Mesenchymal stem cell (in vitro differentiated cells and primary cell): Measurements from ENCODE around the gene PSEN1.

Experiments used
- DNase-seq: peaks from one replicate; pipeline ENCODE4 v3.0.0-alpha.2; 2013
- H2AFZ ChIP-seq: one replicate; pipeline ENCODE4 v1.6.1; 2013; ENCODE audit warnings: low read depth, mild to moderate bottlenecking, control low read depth, inconsistent platforms, low read length, moderate library complexity
- H2AK5ac ChIP-seq: 2 replicates; pipeline ENCODE4 v1.6.1; 2013; ENCODE audit warnings: low read length, moderate library complexity, mild to moderate bottlenecking, inconsistent platforms; ENCODE audit not compliant: severe bottlenecking
- H2BK120ac ChIP-seq: one replicate; pipeline ENCODE4 v1.6.1; 2013; ENCODE audit warnings: low read depth, mild to moderate bottlenecking, inconsistent platforms, low read length, moderate library complexity
- H2BK12ac ChIP-seq, 2 experiments: one replicate each; pipeline ENCODE4 v1.6.1; 2013; ENCODE audit warnings: inconsistent platforms in 2 of 2, low read length in 2 of 2, mild to moderate bottlenecking in 2 of 2, moderate library complexity in 2 of 2, control low read depth in 1 of 2
- H2BK15ac ChIP-seq: one replicate; pipeline ENCODE4 v1.6.1; 2013; ENCODE audit warnings: mild to moderate bottlenecking, low read depth, inconsistent platforms; ENCODE audit not compliant: poor library complexity, severe bottlenecking
- H2BK5ac ChIP-seq: 2 replicates; pipeline ENCODE4 v1.6.1; 2013; ENCODE audit warnings: low read depth, mild to moderate bottlenecking, low read length, control low read depth, inconsistent platforms; ENCODE audit not compliant: poor library complexity, severe bottlenecking
- H3K14ac ChIP-seq, 2 experiments: one replicate each; pipeline ENCODE4 v1.6.1; 2013; ENCODE audit warnings: inconsistent platforms in 2 of 2, low read length in 2 of 2, control low read depth in 1 of 2, mild to moderate bottlenecking in 1 of 2, moderate library complexity in 1 of 2
- H3K18ac ChIP-seq, 2 experiments: one replicate each; pipeline ENCODE4 v1.6.1; 2013; ENCODE audit warnings: inconsistent platforms in 2 of 2, low read length in 2 of 2, control low read depth in 1 of 2, low read depth in 1 of 2, mild to moderate bottlenecking in 1 of 2
- H3K23ac ChIP-seq, 2 experiments: one replicate each; pipeline ENCODE4 v1.6.1; 2013; ENCODE audit warnings: inconsistent platforms in 2 of 2, low read length in 2 of 2, mild to moderate bottlenecking in 2 of 2, moderate library complexity in 2 of 2, control low read depth in 1 of 2
- H3K27ac ChIP-seq: 2 replicates; pipeline ENCODE4 v1.5.1; 2013; ENCODE audit warnings: mild to moderate bottlenecking, moderate library complexity, low read length, control low read depth, inconsistent platforms; ENCODE audit not compliant: poor library complexity, severe bottlenecking
- H3K27me3 ChIP-seq, 2 experiments: 2 replicates each; pipeline versions ENCODE4 v1.6.1 to v1.7.0; 2013; ENCODE audit warnings: low read length in 2 of 2, mild to moderate bottlenecking in 2 of 2, moderate library complexity in 2 of 2, control low read depth in 1 of 2, inconsistent platforms in 1 of 2; ENCODE audit not compliant: control insufficient read depth in 1 of 2, insufficient read depth in 1 of 2
- H3K36me3 ChIP-seq, 2 experiments: 2 replicates each; pipeline versions ENCODE4 v1.6.1 to v1.7.0; 2013; ENCODE audit warnings: low read length in 2 of 2, control low read depth in 1 of 2, inconsistent platforms in 1 of 2, low read depth in 1 of 2, mild to moderate bottlenecking in 1 of 2; ENCODE audit not compliant: insufficient read depth in 2 of 2, control insufficient read depth in 1 of 2
- H3K4ac ChIP-seq, 2 experiments: one replicate each; pipeline ENCODE4 v1.6.1; 2013; ENCODE audit warnings: inconsistent platforms in 2 of 2, low read length in 2 of 2, mild to moderate bottlenecking in 2 of 2, moderate library complexity in 2 of 2, control low read depth in 1 of 2, low read depth in 1 of 2
- H3K4me1 ChIP-seq: 2 replicates; pipeline ENCODE4 v1.6.1; 2013; ENCODE audit warnings: low read depth, low read length, control low read depth; ENCODE audit not compliant: control insufficient read depth, insufficient read depth
- H3K4me2 ChIP-seq: 2 replicates; pipeline ENCODE4 v1.6.1; 2013; ENCODE audit warnings: low read length, mild to moderate bottlenecking, inconsistent platforms; ENCODE audit not compliant: poor library complexity, severe bottlenecking
- H3K4me3 ChIP-seq, 2 experiments: 2 replicates each; pipeline versions ENCODE4 v1.5.1 to v1.7.0; 2013; ENCODE audit warnings: low read length in 2 of 2, mild to moderate bottlenecking in 2 of 2, control low read depth in 1 of 2, low read depth in 1 of 2; ENCODE audit not compliant: insufficient read depth in 1 of 2
- H3K79me1 ChIP-seq: replicated peaks from 2 replicates; pipeline ENCODE4 v1.6.1; 2013; ENCODE audit warnings: mild to moderate bottlenecking, control low read depth, low read length, inconsistent platforms; ENCODE audit not compliant: poor library complexity, severe bottlenecking
- H3K9ac ChIP-seq: 2 replicates; pipeline ENCODE4 v1.7.0; 2013; ENCODE audit warnings: mild to moderate bottlenecking, low read length, moderate library complexity
- H3K9me3 ChIP-seq: 2 replicates; pipeline ENCODE4 v1.7.0; 2013; ENCODE audit warnings: mild to moderate bottlenecking, low read length; ENCODE audit not compliant: control insufficient read depth
- H4K8ac ChIP-seq: one replicate; pipeline ENCODE4 v1.6.1; 2013; ENCODE audit warnings: inconsistent platforms, mild to moderate bottlenecking, low read length, moderate library complexity
- H4K91ac ChIP-seq: one replicate; pipeline ENCODE4 v1.6.1; 2013; ENCODE audit warnings: mild to moderate bottlenecking, low read length, inconsistent platforms
- WGBS: methylation state at CpG from one replicate; pipeline ENCODE4 v1.1.7; 2013; ENCODE audit warnings: mixed read lengths; 5-methylcytosine and 5-hydroxymethylcytosine counted together

PSEN1 gene

DNA sequence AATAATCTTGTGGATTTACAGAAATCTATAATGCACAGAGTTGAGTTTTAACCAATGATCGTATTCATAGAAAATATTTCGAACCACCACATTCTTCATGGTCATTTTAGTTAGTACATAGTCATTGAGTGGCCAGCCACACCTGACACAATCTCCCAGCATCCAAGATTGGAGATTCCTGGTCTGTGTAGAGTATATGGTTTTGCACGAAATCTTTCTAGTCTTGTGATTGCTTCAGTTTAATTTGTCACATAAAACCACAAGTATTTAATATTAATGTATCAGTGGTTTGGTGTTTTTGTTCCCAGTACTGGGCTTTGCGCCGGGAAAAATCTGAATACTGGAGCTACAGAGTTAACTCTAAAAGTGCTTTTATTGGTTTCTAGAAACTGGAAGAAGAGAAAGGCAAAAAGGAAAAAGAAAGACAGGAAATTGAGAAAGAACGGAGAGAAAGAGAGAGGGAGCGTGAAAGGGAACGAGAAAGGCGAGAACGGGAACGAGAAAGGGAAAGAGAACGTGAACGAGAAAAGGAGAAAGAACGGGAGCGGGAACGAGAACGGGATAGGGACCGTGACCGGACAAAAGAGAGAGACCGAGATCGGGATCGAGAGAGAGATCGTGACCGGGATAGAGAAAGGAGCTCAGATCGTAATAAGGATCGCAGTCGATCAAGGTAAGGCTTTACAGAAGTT is 33.4 kb upstream of the PSEN1 start:
- H2AFZ ChIP-seq, result no peak overlapping the region
- H4K91ac ChIP-seq, result no peak overlapping the region
- no peak overlapping the region for H2BK15ac ChIP-seq
- no peaks in the 10 kb centered on the region for H3K27me3 ChIP-seq
- H3K4me1 ChIP-seq, result no peaks in the 10 kb centered on the region
- H4K8ac ChIP-seq, result no peak overlapping the region
- no peak overlapping the region for H3K23ac ChIP-seq
- no peak for DNase-seq
- H3K9me3 ChIP-seq, result no peaks in the 10 kb centered on the region
- no peak overlapping the region for H3K27ac ChIP-seq
- 97% methylated on average over 25 of the region's 27 CpGs for WGBS
- no peak overlapping the region for H3K4me3 ChIP-seq
- H3K4ac ChIP-seq, result no peak overlapping the region
- no peak overlapping the region for H2BK12ac ChIP-seq
- H2BK120ac ChIP-seq, result no peak overlapping the region
- no peak overlapping the region for H2BK5ac ChIP-seq
- no peak overlapping the region for H3K14ac ChIP-seq
- no peak overlapping the region for H2AK5ac ChIP-seq
- no peak overlapping the region for H3K18ac ChIP-seq
- H3K36me3 ChIP-seq, result peaks cover 22 to 100% of the 10 kb centered on the region in 2 experiments
- peaks cover 17% of the 10 kb centered on the region for H3K79me1 ChIP-seq
- H3K9ac ChIP-seq, result no peak overlapping the region
- no peak overlapping the region for H3K4me2 ChIP-seq

DNA sequence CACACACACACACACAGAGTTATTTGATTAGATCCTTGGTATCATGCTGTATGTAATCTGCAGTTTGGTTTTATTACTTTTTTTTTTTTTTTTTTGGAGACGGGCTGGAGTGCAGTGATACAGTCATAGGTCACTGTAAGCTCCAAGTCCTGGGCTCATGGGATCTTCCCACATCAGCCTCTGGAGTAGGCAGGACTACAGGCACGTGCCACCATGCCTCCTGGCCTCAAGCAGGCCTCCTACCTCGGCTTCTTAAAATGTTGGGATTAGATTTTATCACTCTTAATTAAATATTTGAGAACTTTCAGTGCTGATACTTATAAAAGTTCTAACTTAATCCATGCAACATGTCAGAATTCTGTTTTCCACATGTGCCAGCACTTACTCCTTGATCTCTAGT is 31.3 kb upstream of the PSEN1 start:
- no peak overlapping the region for H2BK120ac ChIP-seq
- peak overlapping the region; percentile 18 for H3K9ac ChIP-seq
- no peak overlapping the region for H2BK15ac ChIP-seq
- no peak overlapping the region for H3K4ac ChIP-seq
- WGBS, result no CpG with 5 or more reads among the region's 3 CpGs
- H3K27me3 ChIP-seq, result no peaks in the 10 kb centered on the region
- H3K14ac ChIP-seq, result no peak overlapping the region
- no peak overlapping the region for H2BK12ac ChIP-seq
- no peak overlapping the region for H2AK5ac ChIP-seq
- no peak overlapping the region for H2AFZ ChIP-seq
- no peak overlapping the region for H4K91ac ChIP-seq
- no peak overlapping the region for H3K27ac ChIP-seq
- H3K36me3 ChIP-seq, result peaks cover 27 to 100% of the 10 kb centered on the region in 2 experiments
- no peaks in the 10 kb centered on the region for H3K9me3 ChIP-seq
- no peak overlapping the region for H3K18ac ChIP-seq
- no peak for DNase-seq
- H3K4me1 ChIP-seq, result no peaks in the 10 kb centered on the region
- no peak overlapping the region for H2BK5ac ChIP-seq
- no peak overlapping the region for H3K23ac ChIP-seq
- peaks cover 14% of the 10 kb centered on the region for H3K79me1 ChIP-seq
- H3K4me3 ChIP-seq, result no peak overlapping the region
- no peak overlapping the region for H4K8ac ChIP-seq
- H3K4me2 ChIP-seq, result no peak overlapping the region

GRCh38 chr14:73105727-73106126 is 30.6 kb upstream of the PSEN1 start:
- Histone ChIP-seq H3K27ac (no peak overlapping the region), H3K18ac (no peak overlapping the region), H3K79me1 (peaks cover 14% of the 10 kb centered on the region), H3K4me3 (no peak overlapping the region), H3K23ac (no peak overlapping the region), H3K36me3 (peaks cover 33 to 99% of the 10 kb centered on the region in 2 experiments), H2BK120ac (no peak overlapping the region), H2BK15ac (no peak overlapping the region), H2AFZ (no peak overlapping the region), H3K14ac (no peak overlapping the region), H3K4me2 (no peak overlapping the region), H3K4ac (no peak overlapping the region), H3K4me1 (no peaks in the 10 kb centered on the region), H2BK5ac (no peak overlapping the region), H2AK5ac (no peak overlapping the region), H3K9me3 (no peaks in the 10 kb centered on the region), H4K8ac (no peak overlapping the region), H2BK12ac (no peak overlapping the region), H3K9ac (no peak overlapping the region), H4K91ac (no peak overlapping the region), H3K27me3 (no peaks in the 10 kb centered on the region)
- no peak for DNase-seq
- 97% methylated on average over 13 of the region's 16 CpGs for WGBS

DNA sequence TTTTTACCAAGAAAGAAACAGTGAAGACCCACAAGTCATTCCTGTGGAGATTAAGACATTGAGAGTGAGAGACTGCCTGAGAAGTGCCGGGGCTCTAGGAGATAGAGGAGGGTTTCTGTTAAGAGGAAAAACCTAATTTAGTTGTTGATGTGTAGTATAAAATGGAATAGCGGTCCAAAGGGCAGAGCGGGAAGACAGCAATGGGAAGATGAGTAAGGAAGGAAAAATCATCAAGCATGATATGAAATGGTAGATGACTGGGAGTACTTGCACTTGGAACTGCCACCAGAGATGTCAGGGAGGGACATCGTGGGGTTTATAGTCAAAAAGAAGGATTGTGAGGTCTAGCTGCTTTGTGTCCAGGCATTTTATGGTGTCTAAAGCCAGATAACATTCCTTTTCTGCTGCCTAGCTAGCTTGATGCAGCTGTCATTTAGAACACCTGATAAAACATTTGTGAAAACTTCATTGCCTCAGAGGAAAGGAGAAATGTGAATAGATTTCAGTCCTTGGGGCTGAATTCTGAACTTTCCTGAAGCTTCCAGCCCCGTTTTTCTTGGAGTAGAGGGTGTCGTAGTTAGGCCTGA is 20.1 kb upstream of the PSEN1 start:
- Histone ChIP-seq H2BK15ac (no peak overlapping the region), H4K91ac (no peak overlapping the region), H3K27ac (no peak overlapping the region), H3K18ac (no peak overlapping the region), H3K36me3 (peaks cover 19 to 88% of the 10 kb centered on the region in 2 experiments), H3K79me1 (peaks cover 22% of the 10 kb centered on the region), H3K9ac (no peak overlapping the region), H3K4me1 (no peaks in the 10 kb centered on the region), H3K4me3 (no peak overlapping the region), H2BK120ac (no peak overlapping the region), H2AK5ac (no peak overlapping the region), H2BK12ac (no peak overlapping the region), H3K4me2 (no peak overlapping the region), H3K9me3 (no peaks in the 10 kb centered on the region), H3K14ac (no peak overlapping the region), H2BK5ac (no peak overlapping the region), H4K8ac (no peak overlapping the region), H3K23ac (no peak overlapping the region), H2AFZ (no peak overlapping the region), H3K27me3 (no peaks in the 10 kb centered on the region), H3K4ac (no peak overlapping the region)
- 97% methylated on average over 6 of the region's 6 CpGs for WGBS
- no peak for DNase-seq
